GM12865 (cell line): ENCODE results near the gene NME1.
"Not testable (repeated sequence)": the region's sequence is repeated elsewhere in the genome, so short reads cannot be mapped to it uniquely, and the experiment has no call there.

ENCODE experiments used
- DNase-seq: peaks from one replicate; pipeline ENCODE4 v3.0.0; 2010; ENCODE audit warnings: low read depth
- H3K4me3 ChIP-seq: 2 replicates; pipeline ENCODE4 v1.5.1; 2011; ENCODE audit warnings: mild to moderate bottlenecking, low read depth, low read length, control low read depth
- TF ChIP-seq, protein P1 (sequence below): IDR thresholded peaks from 2 replicates; pipeline ENCODE4 v1.5.1; 2011; ENCODE audit warnings: low read length, control low read depth, low read depth, inconsistent platforms; ENCODE audit not compliant: insufficient read depth; ENCODE audit errors: missing control alignments

Gene NME1

DNA sequence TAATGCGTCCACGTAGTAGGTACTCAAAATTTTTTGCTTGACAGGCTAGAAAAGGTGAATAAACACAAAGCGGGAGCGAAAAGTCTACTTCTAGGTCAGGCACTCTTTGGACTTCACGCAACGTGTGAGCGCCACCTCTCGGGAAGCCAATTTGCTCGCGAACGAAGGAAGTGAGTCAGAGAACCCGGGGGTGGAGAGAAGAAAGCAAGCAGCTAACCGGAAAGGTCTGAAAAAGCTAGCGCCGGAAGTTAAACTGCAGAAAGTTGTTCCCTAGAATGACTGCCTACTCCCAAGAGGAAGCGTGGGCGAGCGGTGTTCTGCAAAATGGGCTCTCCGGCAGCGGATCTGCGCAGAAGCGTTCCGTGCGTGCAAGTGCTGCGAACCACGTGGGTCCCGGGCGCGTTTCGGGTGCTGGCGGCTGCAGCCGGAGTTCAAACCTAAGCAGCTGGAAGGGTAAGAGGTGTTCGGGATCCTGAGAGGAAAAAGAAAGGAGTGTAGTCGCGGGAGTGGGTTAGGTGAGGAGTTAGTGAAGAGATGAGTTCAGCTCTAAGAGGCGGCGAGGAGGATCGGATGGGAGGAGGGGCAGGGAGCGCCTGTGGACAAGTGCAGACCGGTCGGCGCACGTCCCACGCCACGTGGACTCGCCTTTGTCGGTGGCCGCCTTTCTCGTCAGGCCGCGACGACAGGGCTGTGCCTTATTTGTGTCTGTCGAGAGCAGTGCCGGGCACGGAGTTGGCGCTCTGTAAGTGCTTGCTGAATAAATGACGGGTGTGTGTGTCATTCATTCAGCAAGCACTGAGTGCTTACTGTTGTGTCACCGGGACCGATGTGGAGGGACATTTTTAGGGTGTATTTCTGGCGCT lies at the start of gene NME1:
NME1 (plus strand) TSS at position 350 of the 863 bp plus-strand sequence. CDS start 2,096 bp downstream, outside the sequence.
- TF ChIP-seq, protein P1, sequence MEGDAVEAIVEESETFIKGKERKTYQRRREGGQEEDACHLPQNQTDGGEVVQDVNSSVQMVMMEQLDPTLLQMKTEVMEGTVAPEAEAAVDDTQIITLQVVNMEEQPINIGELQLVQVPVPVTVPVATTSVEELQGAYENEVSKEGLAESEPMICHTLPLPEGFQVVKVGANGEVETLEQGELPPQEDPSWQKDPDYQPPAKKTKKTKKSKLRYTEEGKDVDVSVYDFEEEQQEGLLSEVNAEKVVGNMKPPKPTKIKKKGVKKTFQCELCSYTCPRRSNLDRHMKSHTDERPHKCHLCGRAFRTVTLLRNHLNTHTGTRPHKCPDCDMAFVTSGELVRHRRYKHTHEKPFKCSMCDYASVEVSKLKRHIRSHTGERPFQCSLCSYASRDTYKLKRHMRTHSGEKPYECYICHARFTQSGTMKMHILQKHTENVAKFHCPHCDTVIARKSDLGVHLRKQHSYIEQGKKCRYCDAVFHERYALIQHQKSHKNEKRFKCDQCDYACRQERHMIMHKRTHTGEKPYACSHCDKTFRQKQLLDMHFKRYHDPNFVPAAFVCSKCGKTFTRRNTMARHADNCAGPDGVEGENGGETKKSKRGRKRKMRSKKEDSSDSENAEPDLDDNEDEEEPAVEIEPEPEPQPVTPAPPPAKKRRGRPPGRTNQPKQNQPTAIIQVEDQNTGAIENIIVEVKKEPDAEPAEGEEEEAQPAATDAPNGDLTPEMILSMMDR = peak; percentile 77
- DNase-seq = peak; percentile 99
- H3K4me3 ChIP-seq = peak within 1 kb of the TSS; percentile 77

GRCh38 chr17:51107778-51108177 lies 45.6 kb upstream of the NME1 start:
- TF ChIP-seq, protein P1 = no peak
- no peak for DNase-seq
- H3K4me3 ChIP-seq = no peak overlapping the region

GRCh38 chr17:51112303-51113222 lies 40.8 kb upstream of the NME1 start:
- not testable (repeated sequence) for DNase-seq, H3K4me3 ChIP-seq

DNA sequence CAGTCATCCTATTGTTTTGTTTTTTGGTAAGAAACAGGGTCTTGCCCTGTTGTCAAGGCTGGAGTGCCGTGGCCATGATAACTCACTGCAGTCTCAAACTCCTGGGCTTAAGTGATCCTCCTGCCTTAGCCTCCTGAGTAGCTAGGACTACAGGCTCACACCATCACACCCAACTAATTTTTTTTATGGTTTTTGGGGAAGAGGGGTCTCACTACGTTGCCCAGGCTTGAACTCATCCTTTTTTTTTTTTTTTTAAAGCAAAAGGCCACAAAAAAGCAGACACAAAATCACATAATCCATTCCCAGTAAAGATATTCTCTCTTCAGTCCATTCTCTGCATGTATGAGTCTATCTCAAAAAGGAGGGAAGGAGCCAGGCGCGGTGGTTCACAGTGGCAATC lies 38.2 kb upstream of the NME1 start:
- TF ChIP-seq, protein P1 = no peak
- DNase-seq = no peak
- H3K4me3 ChIP-seq = no peak overlapping the region

DNA sequence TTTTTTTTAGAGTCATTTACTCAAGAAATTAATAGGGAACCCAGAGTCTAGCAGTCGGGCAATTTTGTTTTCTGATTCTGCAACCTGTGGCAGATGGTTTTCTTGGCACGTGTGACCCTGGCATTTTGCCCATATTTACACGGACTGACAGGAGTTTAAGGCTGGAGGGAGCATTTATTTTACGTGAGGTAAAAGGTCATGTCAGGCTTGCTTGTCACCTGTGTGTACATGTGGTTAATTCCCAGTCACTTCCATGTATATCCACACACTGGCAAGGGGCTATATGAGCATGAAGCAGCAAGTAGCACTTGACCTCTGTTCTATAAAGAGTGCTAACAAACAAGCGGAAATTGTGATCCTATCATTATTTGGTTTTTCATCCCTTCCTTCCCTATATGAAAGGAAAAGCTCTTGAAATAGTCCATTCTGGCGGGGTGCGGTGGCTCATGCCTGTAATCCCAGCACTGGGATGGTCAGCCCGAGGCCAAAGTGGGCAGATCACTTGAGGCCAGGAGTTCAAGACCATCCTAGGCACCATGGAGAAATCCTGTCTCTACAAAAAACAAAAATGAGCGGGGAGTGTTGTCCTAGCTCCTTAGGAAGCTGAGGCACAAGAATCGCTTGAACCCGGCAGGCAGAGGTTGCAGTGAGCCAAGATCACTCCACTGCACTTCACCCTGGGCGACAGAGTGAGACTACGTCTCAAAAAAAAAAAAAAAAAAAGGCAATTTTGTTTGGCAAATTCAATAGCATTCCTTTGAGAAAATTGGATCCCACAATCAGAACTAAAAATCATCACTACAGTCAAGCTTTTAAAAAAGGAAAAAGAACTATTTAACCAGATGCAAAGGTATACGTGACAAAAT lies 34.8 kb upstream of the NME1 start:
- TF ChIP-seq, protein P1 = no peak
- H3K4me3 ChIP-seq = peak overlapping the region; percentile 86
- peak; percentile 17 for DNase-seq

GRCh38 chr17:51119415-51120356 lies 33.7 kb upstream of the NME1 start:
- peak; percentile 61 for DNase-seq
- TF ChIP-seq, protein P1 = no peak

More at GRCh38 chr17:51119415-51120356, 33.7 kb upstream of the NME1 start:
- peak overlapping the region; percentile 86 for H3K4me3 ChIP-seq
